ENCODE measurements around the gene MCCD1.

Gene MCCD1

DNA sequence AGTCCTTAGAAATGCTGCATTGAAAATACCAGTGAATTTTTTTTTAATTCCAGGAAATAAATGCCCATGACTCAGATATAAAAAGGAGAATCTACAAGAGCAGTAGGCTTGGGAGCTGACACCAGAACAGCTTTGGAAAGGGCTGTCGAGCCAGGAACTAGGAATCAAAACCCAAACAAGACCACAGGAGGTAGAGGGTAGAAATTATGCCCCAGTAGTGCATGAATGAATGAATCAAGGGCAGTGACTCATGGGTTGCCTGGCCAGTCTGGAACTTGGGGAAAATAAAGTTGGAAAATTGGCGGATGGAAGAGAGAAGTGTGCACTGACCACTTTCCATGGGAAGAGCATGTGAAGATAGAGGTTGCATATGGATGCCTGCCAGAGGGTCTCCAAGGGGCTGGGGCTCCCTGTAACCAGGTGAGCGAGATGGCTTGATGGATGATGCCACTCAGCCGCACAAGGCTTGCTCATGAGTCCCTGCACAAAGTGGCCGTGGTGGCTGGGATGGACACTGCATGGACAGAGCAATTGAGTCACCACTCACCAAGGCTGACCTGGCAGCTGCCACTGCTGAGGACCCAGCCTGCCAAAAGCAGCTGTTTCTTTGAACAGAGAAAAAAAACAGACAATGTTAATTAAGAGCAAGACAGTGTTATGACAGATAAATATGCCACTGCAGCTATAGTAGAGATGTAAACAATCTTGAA lies 15.2 kb upstream of the MCCD1 start:
- no peak for DNase-seq (ENCODE audit: low read depth)

DNA sequence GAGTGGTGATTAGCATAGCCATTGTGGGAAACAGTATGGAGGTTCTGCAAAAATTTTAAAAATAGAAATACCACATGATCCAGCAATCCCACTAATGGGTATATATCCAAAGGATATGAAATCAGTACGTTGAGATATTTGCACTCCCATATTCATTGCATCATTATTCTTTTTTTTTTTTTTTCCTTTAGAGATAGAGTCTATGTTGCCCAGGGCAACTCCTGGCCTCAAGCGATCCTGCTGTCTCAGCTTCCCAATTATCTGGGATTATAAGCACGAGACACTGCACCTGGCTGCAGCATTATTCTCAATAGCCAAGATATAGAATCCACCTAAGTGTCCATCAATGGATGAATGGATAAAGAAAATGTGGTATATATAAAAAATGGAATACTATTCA lies 6.9 kb upstream of the MCCD1 start:
- no peak for DNase-seq (ENCODE audit: low read depth)

DNA sequence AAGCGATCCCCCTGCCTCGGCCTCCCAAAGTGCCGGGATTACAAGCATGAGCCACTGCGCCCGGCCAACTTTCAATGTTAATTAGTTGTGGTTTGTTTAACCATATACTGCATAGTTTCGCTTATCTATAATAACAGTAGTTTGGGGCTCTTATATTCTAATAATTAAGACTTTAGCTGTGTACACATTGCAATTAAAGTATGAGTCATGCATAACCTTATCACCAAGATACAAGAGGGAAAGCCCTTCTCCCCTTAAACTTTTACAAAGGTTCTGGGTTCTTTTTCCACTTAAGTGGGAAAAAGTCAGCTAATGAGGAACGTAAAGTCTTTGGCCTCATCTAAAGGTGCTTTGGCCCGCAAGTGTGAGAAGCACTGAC lies 3.2 kb upstream of the MCCD1 start:
- no peak for DNase-seq (ENCODE audit: low read depth)

DNA sequence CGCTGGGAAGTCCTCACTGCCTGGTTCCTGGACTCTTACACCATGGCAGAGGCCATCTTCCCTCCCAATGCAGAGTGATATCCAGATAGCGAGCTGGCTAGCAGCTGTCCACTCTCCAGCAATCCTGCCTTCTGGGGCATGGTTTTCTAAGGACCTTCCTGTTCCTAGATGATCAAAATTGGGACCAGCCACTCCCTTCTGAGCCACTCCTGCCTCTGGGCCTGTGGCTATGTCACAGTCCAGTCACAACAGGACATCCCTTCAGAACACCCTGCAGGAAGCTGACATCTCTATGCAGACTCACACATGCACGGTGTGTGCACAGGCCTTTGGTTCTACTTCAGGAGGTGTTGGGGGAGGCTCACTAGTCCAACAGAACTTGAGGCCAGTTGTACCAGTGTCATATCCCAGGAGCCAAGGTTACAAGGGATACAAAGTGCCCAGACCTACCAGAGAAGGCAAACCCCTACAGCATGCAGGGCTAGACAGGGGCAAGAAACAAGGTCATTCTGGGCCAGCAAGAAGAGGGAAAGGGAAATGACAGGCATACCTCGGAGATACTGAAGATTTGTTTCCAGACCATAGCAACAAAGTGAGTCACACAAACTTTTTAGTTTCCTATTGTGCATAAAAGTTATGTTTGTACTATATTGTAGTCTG lies 2.7 kb upstream of the MCCD1 start:
- no peak for DNase-seq (ENCODE audit: low read depth)

DNA sequence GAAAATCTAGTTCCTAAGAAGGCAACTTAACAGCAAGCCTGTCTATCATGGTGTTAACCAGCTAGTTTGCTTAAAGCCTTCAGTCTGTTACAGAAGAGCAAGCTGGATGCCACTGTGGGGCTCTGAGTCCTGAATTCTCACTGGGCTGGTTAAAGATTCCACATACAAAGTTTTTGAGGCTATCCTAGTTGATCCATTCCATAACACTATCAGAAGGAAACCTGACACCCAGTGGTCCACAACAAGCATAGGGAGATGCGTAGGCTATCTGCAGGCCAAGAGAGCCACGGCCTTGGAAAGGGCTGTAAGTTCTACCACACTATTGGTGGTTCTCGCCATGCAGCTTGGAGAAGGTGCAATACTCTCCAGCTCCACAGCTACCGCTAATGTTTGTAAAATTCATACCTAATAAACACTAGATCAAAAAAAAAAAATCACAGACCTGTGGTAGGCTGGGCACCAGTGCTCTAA lies 420 bp upstream of the MCCD1 start:
- no peak for DNase-seq (ENCODE audit: low read depth)

DNA sequence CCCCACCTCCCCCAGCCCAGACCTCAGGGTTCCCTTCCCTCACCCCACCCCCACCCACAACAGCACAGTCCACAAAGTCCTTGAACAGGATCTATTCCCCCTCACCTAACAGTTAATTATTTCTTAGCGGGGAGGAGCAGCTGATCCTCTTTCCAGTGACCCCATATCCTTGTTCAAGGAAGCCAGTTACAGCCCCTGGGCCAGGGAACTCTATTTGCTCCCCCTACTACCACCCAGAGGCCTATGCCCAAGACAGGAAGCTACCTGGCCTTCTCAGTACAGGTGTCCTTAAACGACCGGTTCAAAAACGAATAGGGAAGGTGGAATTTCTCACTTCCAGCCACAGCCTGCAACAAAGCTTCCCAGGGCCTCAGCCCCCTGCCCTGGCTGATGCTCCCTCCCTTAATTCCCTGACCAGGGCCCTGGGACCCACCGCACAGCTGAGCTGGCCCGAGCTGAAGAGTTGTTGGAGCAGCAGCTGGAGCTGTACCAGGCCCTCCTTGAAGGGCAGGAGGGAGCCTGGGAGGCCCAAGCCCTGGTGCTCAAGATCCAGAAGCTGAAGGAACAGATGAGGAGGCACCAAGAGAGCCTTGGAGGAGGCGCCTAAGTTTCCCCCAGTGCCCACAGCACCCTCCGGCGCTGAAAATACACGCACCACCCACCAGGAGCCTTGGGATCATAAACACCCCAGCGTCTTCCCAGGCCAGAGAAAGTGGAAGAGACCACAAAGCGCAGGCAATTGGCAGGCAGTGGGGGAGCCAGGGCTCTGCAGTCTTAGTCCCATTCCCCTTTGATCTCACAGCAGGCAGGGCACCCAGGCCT lies 778 bp downstream of the MCCD1 start:
- no peak for DNase-seq (ENCODE audit: low read depth)

DNA sequence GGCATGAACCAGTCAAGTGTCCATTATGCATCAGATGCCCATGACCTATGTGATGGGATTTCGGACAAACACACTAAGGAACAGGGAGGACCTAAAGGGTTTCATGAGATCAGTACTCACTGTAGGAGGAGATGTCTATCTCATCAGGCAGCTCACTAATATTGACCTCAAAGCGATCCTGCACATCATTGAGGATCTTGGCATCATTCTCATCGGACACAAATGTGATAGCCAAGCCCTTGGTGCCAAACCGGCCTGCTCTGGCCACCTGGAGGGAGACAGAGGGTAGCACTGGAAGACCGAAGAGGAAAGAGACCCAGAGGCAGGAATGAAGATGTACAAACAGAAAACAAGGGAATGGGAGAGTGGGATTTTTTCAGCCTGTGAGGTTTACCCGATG lies 1.9 kb downstream of the MCCD1 start:
- DNase-seq (ENCODE audit: low read depth) = no peak

DNA sequence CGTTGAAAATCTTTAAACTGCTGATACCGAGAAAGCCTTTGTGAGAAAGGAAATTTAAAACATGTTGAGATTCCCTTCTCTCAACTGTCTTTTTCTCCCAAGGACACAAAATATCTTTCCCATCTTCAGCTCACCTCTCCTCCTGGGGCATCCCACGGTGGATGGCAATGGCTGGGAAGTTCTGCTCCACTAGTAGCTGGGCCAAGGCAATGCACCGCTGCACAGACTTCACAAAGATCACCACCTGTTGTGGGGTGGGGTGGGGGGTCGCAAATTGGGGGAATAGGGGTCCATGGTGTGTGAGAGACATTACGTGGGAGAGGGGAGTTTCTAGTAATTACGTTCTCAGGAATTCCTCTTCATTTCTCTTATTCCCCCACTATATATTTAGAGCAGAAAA lies 2.4 kb downstream of the MCCD1 start:
- no peak for DNase-seq (ENCODE audit: low read depth)

DNA sequence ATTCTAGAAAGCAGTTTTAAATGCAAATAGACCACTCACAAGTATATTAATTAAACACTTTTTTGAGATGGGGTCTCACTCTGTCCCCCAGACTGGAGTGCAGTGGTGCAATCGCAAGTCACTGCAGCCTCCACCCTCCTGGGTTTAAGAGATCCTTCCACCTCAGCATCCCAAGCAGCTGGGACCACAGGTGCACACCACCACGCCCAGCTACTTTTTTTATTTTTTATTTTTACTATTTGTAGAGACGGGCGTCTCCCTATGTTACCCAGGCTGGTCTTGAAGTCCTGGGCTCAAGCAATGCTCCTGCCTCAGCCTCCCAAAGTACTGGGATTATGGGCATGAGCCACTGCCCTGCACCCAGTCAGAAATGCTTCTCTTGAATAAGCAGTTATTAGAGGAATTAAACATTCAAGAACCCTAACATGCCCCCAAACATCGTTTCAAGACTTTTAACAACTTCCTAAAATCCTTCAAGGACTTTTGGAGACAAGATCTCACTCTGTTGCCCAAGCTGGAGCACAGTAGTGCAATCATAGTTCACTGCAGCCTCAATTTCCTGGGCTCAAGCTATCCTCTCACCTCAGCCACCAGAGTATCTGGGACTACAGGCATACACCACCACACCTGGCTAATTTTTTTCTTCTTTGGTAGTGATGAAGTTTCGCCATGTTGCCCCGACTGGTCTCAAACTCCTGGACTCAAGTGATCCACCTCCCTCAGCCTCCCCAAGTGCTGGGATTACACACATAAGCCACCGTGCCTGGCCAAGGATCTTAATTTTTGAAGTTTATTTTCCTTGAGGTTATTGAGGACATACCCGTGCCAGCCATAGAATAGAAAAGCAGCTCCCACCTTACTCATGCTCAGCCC lies 3.2 kb downstream of the MCCD1 start:
- no peak for DNase-seq (ENCODE audit: low read depth)

DNA sequence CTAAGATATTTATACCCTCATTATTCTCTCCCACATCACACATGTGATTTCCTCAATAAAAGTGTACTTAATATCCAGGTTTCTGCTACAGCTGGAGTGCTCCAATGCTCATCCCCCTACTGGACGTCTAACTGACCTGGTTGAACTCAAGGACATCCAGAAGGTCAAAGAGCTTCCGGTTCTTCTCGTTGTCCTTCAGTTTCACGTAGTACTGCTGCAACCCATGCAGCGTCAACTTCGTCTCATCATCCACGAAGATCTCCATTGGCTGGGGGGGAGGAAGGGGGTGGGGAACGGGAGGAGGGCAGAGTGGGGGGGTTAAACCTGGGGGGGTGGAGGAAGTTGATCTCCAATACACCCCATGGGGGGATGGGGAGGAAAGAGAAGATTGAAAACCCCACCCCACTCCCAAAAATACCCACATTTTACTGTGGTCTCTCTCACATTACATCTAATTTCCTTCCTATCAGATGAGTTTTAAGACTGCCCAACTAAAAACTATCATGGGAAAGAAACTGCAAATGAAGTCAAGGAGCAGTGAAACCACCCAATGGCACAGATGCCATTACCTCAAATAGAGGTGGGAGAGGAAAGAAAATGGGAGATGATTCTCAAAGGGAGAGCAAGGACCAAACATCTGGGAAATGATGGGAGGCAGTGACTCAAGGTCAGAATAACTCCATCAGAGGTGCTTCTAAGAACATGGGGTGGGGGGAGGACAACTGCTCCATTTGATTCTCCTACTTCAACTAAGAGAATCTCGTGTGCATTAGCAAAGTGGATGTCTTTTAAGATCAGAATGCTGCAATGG lies 4.1 kb downstream of the MCCD1 start:
- no peak for DNase-seq (ENCODE audit: low read depth)

DNA sequence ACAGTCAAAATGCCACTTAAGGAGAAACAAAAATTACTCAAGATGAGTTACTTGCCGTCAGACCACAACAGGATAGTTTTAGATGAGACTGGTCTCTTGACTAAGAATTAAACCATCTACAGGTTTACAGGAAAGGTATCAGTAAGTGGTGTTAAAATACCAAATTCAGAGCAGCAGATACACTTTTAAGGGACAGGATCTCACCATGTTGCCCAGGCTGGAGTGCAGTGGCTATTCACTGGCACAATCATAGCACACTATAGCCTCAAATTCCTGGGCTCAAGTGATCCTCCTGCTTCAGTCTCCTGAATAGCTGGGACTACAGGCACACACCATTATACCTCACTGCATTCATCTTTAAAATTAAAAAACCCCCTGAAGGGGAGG lies 4.7 kb downstream of the MCCD1 start:
- no peak for DNase-seq (ENCODE audit: low read depth)

DNA sequence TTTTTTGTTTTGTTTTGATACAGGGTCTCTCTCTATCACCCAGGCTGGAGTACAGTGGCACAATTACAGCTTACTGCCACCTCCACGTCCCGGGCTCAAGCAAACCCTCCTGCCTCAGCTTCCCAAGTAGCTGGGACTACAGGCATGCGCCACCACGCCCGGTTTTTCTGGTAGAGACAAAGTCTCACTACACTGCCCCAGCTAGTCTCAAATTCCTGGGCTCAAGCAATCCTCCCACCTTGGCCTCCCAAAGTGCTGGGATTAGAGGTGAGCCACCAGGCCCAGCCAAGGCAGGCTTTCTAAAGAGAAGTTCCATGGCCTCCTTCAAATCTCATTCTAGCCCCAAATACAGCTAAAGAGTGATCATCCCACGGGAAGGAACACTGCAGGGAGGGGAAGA lies 5.2 kb downstream of the MCCD1 start:
- no peak for DNase-seq (ENCODE audit: low read depth)

DNA sequence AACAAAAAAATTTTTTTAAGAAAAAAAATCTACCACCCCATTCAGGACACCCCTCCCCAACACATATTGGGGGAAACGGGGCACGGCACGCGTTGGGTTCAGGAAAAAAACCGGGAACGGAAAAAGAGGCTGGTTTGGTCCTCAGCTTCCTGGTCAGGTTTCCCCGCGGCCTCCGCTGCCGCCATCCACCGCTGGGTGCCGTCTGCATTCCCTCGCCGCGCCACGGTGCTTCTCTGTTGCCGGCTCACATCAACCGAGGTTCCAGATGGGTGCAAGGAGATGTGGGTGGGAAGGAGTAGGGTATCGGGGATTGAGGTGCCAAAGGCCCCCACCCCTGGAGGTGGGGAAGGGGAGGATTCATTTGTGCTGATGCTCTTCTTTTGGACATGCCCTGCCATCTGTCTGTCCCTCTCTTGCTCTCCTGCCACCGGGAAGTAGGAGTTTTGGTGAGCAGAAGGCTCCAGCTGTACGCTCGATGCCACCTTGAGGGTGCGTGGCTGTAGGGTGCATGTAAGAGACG lies 5.8 kb downstream of the MCCD1 start:
- DNase-seq (ENCODE audit: low read depth) = no peak

DNA sequence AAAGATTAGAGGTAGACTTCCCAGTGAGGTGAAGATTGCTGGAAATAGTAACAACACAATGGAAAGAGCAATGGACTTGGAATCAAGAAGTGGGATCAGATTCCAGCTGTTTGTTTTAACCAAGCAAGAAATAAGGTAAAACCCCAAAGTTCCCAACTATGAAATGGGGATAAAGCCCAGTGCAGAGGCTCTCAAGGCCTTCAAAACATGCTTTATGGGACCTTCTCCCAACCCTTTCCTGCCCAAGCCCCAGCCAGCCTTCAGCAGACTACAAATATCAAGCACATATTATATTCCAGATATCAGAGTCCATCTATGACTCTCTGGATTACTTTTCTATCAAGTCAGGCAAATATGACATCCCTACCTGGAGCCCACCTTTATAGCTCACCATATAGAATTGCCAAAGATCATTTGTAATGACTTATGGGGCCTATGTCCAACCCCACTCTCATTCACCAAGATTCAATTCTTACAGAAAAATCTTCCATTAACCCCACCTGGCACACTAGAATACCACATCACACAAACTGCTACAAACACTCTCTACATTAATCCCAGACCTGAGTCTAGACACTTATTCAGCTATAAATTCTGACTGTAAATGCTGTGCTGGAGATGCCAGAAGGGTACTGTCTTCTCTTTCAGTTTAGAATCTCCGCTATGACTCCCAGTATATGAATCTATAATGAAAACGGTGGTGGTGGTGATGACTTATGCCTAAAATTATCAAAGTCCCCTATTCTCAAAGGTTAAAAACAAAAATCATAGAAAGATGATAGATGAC lies 7.0 kb downstream of the MCCD1 start:
- no peak for DNase-seq (ENCODE audit: low read depth)

DNA sequence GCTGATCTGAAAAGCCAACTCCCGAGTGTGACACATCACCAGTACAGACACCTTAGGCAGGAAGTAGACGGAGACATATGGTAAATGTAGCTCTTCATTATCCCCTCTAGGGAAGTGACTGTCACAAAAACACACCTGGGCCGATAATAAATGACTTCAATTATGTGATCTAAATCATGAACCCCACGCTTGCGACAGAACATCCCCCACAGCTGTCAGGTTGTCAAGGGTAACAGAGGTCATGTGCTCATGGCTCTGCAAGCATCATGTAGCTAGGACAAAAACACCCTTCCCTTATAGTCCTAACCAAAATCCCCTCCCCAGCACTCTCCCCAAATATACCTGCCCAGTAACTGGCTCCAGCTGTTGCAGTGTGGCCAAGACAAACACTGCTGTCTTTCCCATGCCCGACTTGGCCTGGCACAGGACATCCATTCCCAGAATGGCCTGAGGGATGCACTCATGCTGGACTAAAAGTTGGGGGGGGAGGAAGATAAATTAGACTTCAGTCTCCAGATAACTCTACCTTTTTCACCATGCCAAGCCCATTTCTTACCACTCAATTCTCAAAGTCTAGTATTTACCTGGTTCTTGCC lies 10.1 kb downstream of the MCCD1 start:
- DNase-seq (ENCODE audit: low read depth) = no peak

DNA sequence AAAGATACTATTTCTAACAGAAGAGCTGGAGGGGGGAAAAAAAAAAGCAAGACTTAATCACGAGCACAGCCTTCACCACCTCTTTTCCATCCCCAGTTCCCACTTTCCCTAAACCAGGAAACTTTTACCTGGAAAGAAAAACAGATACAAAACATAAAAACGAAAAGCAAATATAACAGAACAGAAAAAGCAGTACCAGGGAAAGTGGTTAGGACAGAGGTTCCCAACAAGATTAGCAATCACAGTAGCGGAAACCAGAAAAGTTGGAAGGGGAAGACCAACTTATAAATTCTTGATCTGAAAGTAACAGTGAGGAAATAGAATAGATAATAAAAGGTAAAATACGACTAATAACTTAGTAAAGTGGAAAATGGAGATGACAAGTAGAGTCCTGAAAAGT lies 11.9 kb downstream of the MCCD1 start:
- no peak for DNase-seq (ENCODE audit: low read depth)

DNA sequence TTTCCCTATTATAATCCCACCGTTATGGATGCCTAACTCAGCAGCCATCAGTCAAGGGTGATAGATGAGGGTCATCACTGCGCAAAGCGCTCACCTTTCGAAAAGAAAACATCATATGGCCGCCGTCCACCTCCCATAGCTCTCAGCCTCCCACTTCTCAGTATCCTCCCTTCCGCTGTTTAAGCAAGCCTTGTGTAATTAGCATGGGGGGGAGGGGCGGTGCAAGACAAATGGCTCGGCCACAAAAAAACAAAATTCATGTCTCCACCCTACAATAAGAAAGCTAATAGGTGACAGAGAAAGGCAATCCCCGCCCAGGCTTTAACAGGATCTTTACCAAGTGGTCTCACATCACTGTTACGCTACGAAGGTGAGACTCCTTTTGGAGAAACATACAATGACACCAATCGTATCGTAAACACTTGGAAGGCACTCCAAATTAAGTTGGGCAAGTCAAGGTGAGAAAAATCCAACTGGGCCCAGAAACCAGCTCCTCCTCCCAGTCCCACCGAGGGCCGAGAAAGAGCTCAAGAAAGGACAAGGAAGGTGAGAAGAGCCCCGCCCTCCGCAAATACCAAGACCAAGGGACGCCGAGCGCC lies 12.4 kb downstream of the MCCD1 start:
- DNase-seq (ENCODE audit: low read depth) = no peak

DNA sequence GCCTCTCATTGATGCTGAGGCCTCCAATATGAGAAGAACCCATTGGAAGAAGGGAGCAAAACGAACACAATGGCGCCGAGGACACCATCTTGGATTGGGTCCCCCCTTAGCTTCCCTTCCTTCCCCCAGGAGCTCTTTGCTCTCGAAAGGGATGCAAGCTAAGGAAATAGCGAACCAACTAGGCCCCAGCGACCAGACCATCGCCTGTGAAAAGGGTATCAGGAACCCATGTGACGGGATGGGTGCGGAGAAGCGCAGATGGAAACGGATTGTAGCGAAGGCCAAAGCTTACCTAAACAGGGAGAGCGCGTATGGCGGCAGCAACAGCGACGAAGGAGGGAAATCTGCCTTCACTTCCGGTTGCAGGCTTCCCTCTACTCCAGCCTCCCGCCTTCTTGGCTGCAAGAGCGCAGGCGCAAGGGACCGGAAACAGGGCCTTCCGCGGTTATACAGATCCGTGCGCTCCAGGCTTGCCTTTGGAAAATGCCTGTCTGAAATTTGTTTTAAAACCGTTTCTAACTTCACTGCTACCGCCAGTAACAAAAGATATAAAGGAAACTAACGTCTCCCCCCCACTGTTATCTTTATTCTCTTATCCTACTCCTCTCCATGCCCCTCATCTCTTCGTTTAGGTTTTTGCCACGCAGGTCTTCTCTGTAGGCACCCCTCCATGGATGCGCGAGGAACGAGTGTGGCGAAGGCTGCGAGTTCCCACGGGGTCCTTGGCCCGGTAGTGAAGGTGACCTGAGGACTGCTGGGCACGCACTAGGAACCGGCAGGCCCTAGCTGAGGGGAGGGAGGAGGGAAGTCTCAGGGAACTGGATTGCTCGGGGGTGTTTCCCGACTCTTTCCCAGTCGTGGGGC lies 13.1 kb downstream of the MCCD1 start, which contains the start of gene DDX39B:
DDX39B (minus strand) TSS at position 346 of the 864 bp plus-strand sequence. CDS start 1,471 bp downstream, outside the sequence.
- DNase-seq (ENCODE audit: low read depth) = peak; percentile 96

All from HS-5 (cell line).